ENCODE data around the gene TMEM59. TPM values are rescaled to one million over a fixed set of nuclear protein-coding genes. Genes with fewer than 3 reads are reported as not detected.
"Not testable (repeated sequence)": the region's sequence is repeated elsewhere in the genome, so short reads cannot be mapped to it uniquely, and the experiment has no call there.

TMEM59 gene
- total and polyA plus RNA-seq, 8 donors: 95.7 to 322 (median 176) TPM

GRCh38 chr1:54053745-54054437 is 887 bp upstream of the TMEM59 start:
- Histone ChIP-seq H3K27ac (peak overlapping the region; percentile 66 to 100 (median 95)), H3K27me3 (no peaks in the 10 kb centered on the region), H3K4me3 (peak overlapping the region; percentile 84 to 96 (median 90)), H3K4me1 (peaks cover 14 to 53% (median 43%) of the 10 kb centered on the region in 4 donors), H3K36me3 (peaks cover 0 to 17% (median 2%) of the 10 kb centered on the region in 4 donors), H3K9me3 (no peaks in the 10 kb centered on the region)
- intact Hi-C loops (cut with DNase I; ENCODE audit: low total_unique reads): no loop called here
- TF ChIP-seq EP300 (IDR thresholded peaks at IDR 0.05) (no peak), POLR2A (IDR thresholded peaks at IDR 0.05) (no peak), POLR2AphosphoS5 (IDR thresholded peaks at IDR 0.05) (no peak), CTCF (IDR thresholded peaks at IDR 0.05) (no peak)
- WGBS, 5 donors: 3 to 7% (median 4%) methylated on average over 19 to 21 of the region's 21 CpGs
- peak in 1 of 2 donors; percentile 66 for DNase-seq

- Histone ChIP-seq H3K36me3 (peaks cover 0 to 9% (median 0%) of the 10 kb centered on the region in 4 donors), H3K27ac (peak overlapping the region; percentile 91 to 100 (median 95)), H3K4me3 (peak overlapping the region; percentile 84 to 96 (median 90)), H3K9me3 (no peaks in the 10 kb centered on the region), H3K27me3 (no peaks in the 10 kb centered on the region), H3K4me1 (peaks cover 23 to 67% (median 56%) of the 10 kb centered on the region in 4 donors)
- 0 to 1% (median 0%) methylated on average over 23 of the region's 23 CpGs for WGBS, 5 donors
- TF ChIP-seq POLR2A (IDR thresholded peaks at IDR 0.05) (no peak), POLR2AphosphoS5 (IDR thresholded peaks at IDR 0.05) (no peak)
- intact Hi-C loops (cut with DNase I; ENCODE audit: low total_unique reads): no loop called here
- DNase-seq: peak; percentile 32 to 75
Measured at GRCh38 chr1:54052431-54052933, 522 bp downstream of the TMEM59 start.

GRCh38 chr1:54051933-54052430 is 1.0 kb downstream of the TMEM59 start:
- Histone ChIP-seq H3K36me3 (peaks cover 0 to 8% (median 0%) of the 10 kb centered on the region in 4 donors), H3K4me1 (peaks cover 28 to 72% (median 59%) of the 10 kb centered on the region in 4 donors), H3K27ac (peak overlapping the region; percentile 91 to 100 (median 95)), H3K9me3 (no peaks in the 10 kb centered on the region), H3K4me3 (peak overlapping the region; percentile 84 to 96 (median 90)), H3K27me3 (no peaks in the 10 kb centered on the region)
- intact Hi-C loops (cut with DNase I; ENCODE audit: low total_unique reads): no loop called here
- TF ChIP-seq POLR2AphosphoS5 (IDR thresholded peaks at IDR 0.05): no peak
- no peak for TF ChIP-seq CTCF (IDR thresholded peaks at IDR 0.05)
- no peak for TF ChIP-seq POLR2A (IDR thresholded peaks at IDR 0.05)
- TF ChIP-seq EP300 (IDR thresholded peaks at IDR 0.05): no peak
- 1 to 5% (median 3%) methylated on average over 8 of the region's 8 CpGs for WGBS, 5 donors
- DNase-seq: no peak

GRCh38 chr1:54050435-54050834 is 2.6 kb downstream of the TMEM59 start:
- WGBS, 5 donors: 94 to 98% (median 96%) methylated on average over 12 of the region's 12 CpGs
- intact Hi-C loops (cut with DNase I; ENCODE audit: low total_unique reads); H3K27me3 ChIP-seq: not testable (repeated sequence)

GRCh38 chr1:54047384-54048305 is 5.4 kb downstream of the TMEM59 start:
- no peak overlapping the region for H3K4me3 ChIP-seq
- H3K36me3 ChIP-seq: peaks cover 7 to 34% (median 29%) of the 10 kb centered on the region in 4 donors
- H3K27me3 ChIP-seq: no peaks in the 10 kb centered on the region
- no peak for DNase-seq
- intact Hi-C loops (cut with DNase I; ENCODE audit: low total_unique reads): no loop called here
- H3K27ac ChIP-seq: peak overlapping the region in 1 of 5 donors; percentile 2
- peaks cover 23 to 68% (median 52%) of the 10 kb centered on the region in 4 donors for H3K4me1 ChIP-seq
- H3K9me3 ChIP-seq: no peaks in the 10 kb centered on the region
- 62 to 71% (median 65%) methylated on average over 5 of the region's 5 CpGs for WGBS, 5 donors
- TF ChIP-seq CTCF (IDR thresholded peaks at IDR 0.05): no peak
- no peak for TF ChIP-seq POLR2A (IDR thresholded peaks at IDR 0.05)
- no peak for TF ChIP-seq EP300 (IDR thresholded peaks at IDR 0.05)
- TF ChIP-seq POLR2AphosphoS5 (IDR thresholded peaks at IDR 0.05): no peak

More at GRCh38 chr1:54050435-54050834, 2.6 kb downstream of the TMEM59 start:
- not testable (repeated sequence) for DNase-seq, H3K36me3 ChIP-seq, H3K4me3 ChIP-seq, H3K27ac ChIP-seq, H3K9me3 ChIP-seq
- H3K4me1 ChIP-seq: peaks cover 33 to 81% (median 64%) of the 10 kb centered on the region in 4 donors

Measured in stomach (tissue), 9 donors.